ENCODE measurements around the gene PON3.

The PON3 gene

DNA sequence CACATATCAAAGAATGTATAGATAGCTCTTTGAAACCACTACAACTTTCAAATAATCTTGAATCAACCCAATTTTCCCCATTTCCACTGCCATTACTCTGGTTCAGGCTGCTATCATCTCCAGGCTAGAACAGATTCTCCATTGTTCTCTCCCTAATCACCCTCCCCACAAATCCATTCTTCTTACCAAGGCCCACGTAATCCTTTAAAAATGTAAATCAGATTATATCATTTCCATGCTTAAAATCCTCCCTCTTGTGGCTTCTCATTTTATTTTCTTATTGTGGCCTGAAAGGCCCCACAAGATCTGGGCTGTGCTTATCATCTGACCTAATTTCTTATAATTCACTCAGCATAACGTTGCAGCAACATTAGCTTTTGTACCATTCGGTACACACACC is 68.8 kb downstream of the PON3 start:
- H3K9me3 ChIP-seq (ENCODE audit: insufficient read depth, low read depth, low read length), result no peaks in the 10 kb centered on the region
- no peak for TF ChIP-seq EZH2phosphoT487 (IDR thresholded peaks at IDR 0.05; ENCODE audit: borderline replicate concordance)
- TF ChIP-seq, protein P1, sequence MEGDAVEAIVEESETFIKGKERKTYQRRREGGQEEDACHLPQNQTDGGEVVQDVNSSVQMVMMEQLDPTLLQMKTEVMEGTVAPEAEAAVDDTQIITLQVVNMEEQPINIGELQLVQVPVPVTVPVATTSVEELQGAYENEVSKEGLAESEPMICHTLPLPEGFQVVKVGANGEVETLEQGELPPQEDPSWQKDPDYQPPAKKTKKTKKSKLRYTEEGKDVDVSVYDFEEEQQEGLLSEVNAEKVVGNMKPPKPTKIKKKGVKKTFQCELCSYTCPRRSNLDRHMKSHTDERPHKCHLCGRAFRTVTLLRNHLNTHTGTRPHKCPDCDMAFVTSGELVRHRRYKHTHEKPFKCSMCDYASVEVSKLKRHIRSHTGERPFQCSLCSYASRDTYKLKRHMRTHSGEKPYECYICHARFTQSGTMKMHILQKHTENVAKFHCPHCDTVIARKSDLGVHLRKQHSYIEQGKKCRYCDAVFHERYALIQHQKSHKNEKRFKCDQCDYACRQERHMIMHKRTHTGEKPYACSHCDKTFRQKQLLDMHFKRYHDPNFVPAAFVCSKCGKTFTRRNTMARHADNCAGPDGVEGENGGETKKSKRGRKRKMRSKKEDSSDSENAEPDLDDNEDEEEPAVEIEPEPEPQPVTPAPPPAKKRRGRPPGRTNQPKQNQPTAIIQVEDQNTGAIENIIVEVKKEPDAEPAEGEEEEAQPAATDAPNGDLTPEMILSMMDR (conservative IDR thresholded peaks at IDR 0.05; ENCODE audit: low read length), result no peak
- no peaks in the 10 kb centered on the region for H3K79me2 ChIP-seq (ENCODE audit: insufficient read depth, low read length)
- H4K20me1 ChIP-seq (ENCODE audit: insufficient read depth, low read length, poor library complexity, severe bottlenecking), result no peaks in the 10 kb centered on the region
- H3K4me1 ChIP-seq (ENCODE audit: insufficient read depth, low read length, poor library complexity, severe bottlenecking), result peaks cover 16% of the 10 kb centered on the region
- H2AFZ ChIP-seq (ENCODE audit: low read length), result no peak overlapping the region
- no peak overlapping the region for H3K4me2 ChIP-seq (ENCODE audit: low read depth, low read length, poor library complexity, severe bottlenecking)
- H3K4me3 ChIP-seq (ENCODE audit: low read length, poor library complexity, severe bottlenecking), result no peak overlapping the region
- H3K27me3 ChIP-seq (ENCODE audit: insufficient read depth, low read length, poor library complexity, severe bottlenecking), result no peaks in the 10 kb centered on the region
- no peaks in the 10 kb centered on the region for H3F3A ChIP-seq (ENCODE audit: low read depth)
- H3K9ac ChIP-seq (ENCODE audit: low read depth, low read length, poor library complexity, severe bottlenecking), result no peak overlapping the region
- no peaks in the 10 kb centered on the region for H3K36me3 ChIP-seq (ENCODE audit: insufficient read depth, low read length)
- H3K9me2 ChIP-seq (replicated peaks; ENCODE audit: low read depth, low read length), result no peaks in the 10 kb centered on the region

DNA sequence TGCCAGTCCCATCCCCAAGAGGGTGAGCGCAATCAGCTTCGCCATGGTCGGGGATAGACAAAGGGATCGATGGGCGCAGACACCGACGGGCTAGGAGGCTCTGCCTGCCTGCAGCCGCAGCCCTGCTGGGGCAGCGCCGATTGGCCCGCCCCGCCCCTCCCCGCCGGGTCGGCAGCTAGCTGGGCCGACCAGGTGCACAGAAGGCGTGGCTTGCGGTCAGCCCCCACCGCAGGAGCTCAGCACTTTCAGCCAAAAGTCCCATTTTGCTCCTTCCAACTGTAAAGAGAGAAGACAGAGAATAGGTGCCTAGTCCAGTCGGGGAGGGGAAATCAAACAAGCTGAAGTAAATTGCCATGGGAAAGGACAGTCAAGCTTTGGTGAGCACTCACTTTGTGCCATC is 71.7 kb downstream of the PON3 start, which contains the start of gene PON1:
PON1 (minus strand) TSS at position 102 of the 400 bp plus-strand sequence; CDS start at position 45, 57 bp downstream.
- Histone ChIP-seq H2AFZ (ENCODE audit: low read length) (peak within 1 kb of the TSS; percentile 11), H3K36me3 (ENCODE audit: insufficient read depth, low read length) (no peaks in the 10 kb centered on the region), H3K4me1 (ENCODE audit: insufficient read depth, low read length, poor library complexity, severe bottlenecking) (no peaks in the 10 kb centered on the region), H3K9ac (ENCODE audit: low read depth, low read length, poor library complexity, severe bottlenecking) (no peak within 1 kb of the TSS), H4K20me1 (ENCODE audit: insufficient read depth, low read length, poor library complexity, severe bottlenecking) (no peaks in the 10 kb centered on the region), H3K9me3 (ENCODE audit: insufficient read depth, low read depth, low read length) (no peaks in the 10 kb centered on the region), H3F3A (ENCODE audit: low read depth) (no peaks in the 10 kb centered on the region), H3K9me2 (replicated peaks; ENCODE audit: low read depth, low read length) (no peaks in the 10 kb centered on the region), H3K79me2 (ENCODE audit: insufficient read depth, low read length) (no peaks in the 10 kb centered on the region), H3K4me3 (ENCODE audit: low read length, poor library complexity, severe bottlenecking) (peak within 1 kb of the TSS; percentile 36), H3K4me2 (ENCODE audit: low read depth, low read length, poor library complexity, severe bottlenecking) (peak within 1 kb of the TSS; percentile 17), H3K27me3 (ENCODE audit: insufficient read depth, low read length, poor library complexity, severe bottlenecking) (no peaks in the 10 kb centered on the region)
- no peak for TF ChIP-seq EZH2phosphoT487 (IDR thresholded peaks at IDR 0.05; ENCODE audit: borderline replicate concordance)

DNA sequence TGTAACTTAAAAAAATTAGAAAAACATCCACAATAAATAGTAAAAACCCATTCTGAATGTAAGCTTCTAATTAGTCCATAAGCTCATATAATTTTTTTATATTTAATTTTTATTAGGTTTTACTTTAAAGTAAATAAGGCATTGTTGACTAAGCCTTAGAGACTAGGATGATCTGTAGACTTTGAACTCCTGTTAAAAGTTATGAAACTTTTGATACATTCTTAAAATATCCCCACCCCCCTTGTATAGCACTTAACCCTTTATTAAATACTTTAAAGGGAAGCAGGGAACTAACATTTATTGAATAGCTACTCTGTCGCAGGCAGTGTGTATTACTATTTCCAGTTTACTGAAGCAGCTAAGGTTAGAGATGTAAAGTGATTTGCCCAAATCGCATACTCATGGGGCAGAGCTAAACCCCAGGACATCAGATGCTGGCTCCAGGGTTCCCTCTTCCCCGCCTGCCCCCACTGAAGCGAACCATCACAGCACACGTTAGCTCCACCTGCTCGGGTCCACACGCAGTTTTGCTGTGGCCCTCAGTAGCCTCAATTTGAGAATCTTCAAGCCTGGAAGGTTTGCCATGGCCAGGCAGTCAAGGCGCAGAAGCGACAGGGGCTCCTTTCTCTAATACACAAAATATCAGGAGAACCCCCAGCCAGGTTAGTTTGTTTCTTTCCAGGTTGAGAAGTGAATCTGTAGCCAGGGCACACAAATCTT is 72.6 kb downstream of the PON3 start:
- Histone ChIP-seq H3F3A (ENCODE audit: low read depth) (no peaks in the 10 kb centered on the region), H3K79me2 (ENCODE audit: insufficient read depth, low read length) (no peaks in the 10 kb centered on the region), H3K9me3 (ENCODE audit: insufficient read depth, low read depth, low read length) (no peaks in the 10 kb centered on the region), H4K20me1 (ENCODE audit: insufficient read depth, low read length, poor library complexity, severe bottlenecking) (no peaks in the 10 kb centered on the region), H3K4me3 (ENCODE audit: low read length, poor library complexity, severe bottlenecking) (peak overlapping the region; percentile 36), H3K27me3 (ENCODE audit: insufficient read depth, low read length, poor library complexity, severe bottlenecking) (no peaks in the 10 kb centered on the region), H3K9ac (ENCODE audit: low read depth, low read length, poor library complexity, severe bottlenecking) (no peak overlapping the region), H3K36me3 (ENCODE audit: insufficient read depth, low read length) (no peaks in the 10 kb centered on the region), H3K9me2 (replicated peaks; ENCODE audit: low read depth, low read length) (no peaks in the 10 kb centered on the region), H2AFZ (ENCODE audit: low read length) (peak overlapping the region; percentile 11; the same call in 1 of the 2 replicates), H3K4me2 (ENCODE audit: low read depth, low read length, poor library complexity, severe bottlenecking) (peak overlapping the region; percentile 17), H3K4me1 (ENCODE audit: insufficient read depth, low read length, poor library complexity, severe bottlenecking) (no peaks in the 10 kb centered on the region)
- TF ChIP-seq EZH2phosphoT487 (IDR thresholded peaks at IDR 0.05; ENCODE audit: borderline replicate concordance), result no peak

DNA sequence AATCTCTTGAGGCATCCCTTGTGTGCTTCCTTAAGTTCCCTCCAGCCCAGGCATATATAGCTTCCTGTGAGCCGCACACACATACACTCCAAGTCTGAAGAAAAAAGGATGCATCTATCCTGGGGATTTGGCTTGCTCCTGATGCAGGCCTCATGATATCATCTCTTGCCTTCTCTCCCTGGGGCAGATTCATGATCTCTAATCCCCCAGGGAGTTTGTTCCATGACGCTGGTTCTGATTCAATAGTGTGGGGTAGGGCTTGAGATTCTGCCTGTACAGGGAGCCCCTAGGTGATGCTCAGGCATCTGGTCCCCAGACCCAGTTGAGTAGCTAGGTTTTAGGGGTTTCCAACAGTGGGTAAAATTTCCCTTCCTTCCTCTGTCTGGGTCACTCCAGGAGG is 73.3 kb downstream of the PON3 start:
- no peak overlapping the region for H2AFZ ChIP-seq (ENCODE audit: low read length)
- no peaks in the 10 kb centered on the region for H3K27me3 ChIP-seq (ENCODE audit: insufficient read depth, low read length, poor library complexity, severe bottlenecking)
- H3K4me1 ChIP-seq (ENCODE audit: insufficient read depth, low read length, poor library complexity, severe bottlenecking), result no peaks in the 10 kb centered on the region
- H3K9me3 ChIP-seq (ENCODE audit: insufficient read depth, low read depth, low read length), result no peaks in the 10 kb centered on the region
- TF ChIP-seq, protein P1 (conservative IDR thresholded peaks at IDR 0.05; ENCODE audit: low read length), result no peak
- no peak for TF ChIP-seq EZH2phosphoT487 (IDR thresholded peaks at IDR 0.05; ENCODE audit: borderline replicate concordance)
- no peaks in the 10 kb centered on the region for H3K79me2 ChIP-seq (ENCODE audit: insufficient read depth, low read length)
- H4K20me1 ChIP-seq (ENCODE audit: insufficient read depth, low read length, poor library complexity, severe bottlenecking), result no peaks in the 10 kb centered on the region
- H3K4me2 ChIP-seq (ENCODE audit: low read depth, low read length, poor library complexity, severe bottlenecking), result no peak overlapping the region
- H3F3A ChIP-seq (ENCODE audit: low read depth), result no peaks in the 10 kb centered on the region
- H3K4me3 ChIP-seq (ENCODE audit: low read length, poor library complexity, severe bottlenecking), result no peak overlapping the region
- no peaks in the 10 kb centered on the region for H3K9me2 ChIP-seq (replicated peaks; ENCODE audit: low read depth, low read length)
- H3K36me3 ChIP-seq (ENCODE audit: insufficient read depth, low read length), result no peaks in the 10 kb centered on the region
- H3K9ac ChIP-seq (ENCODE audit: low read depth, low read length, poor library complexity, severe bottlenecking), result no peak overlapping the region

Data from Loucy (cell line).